Measurements from ENCODE around the gene MAD1L1. TPM values are rescaled to one million over a fixed set of nuclear protein-coding genes. Genes with fewer than 3 reads are reported as not detected.

Gene MAD1L1
- total RNA-seq, 1 donor from 2014 or later: 16.2 TPM

GRCh38 chr7:2086229-2086628, 146.5 kb downstream of the MAD1L1 start:
- peak; percentile 53 for DNase-seq
- Histone ChIP-seq H3K27ac (replicated peaks) (peak overlapping the region; percentile 41), H3K4me1 (peaks cover 11% of the 10 kb centered on the region), H3K27me3 (ENCODE audit: low read depth) (no peaks in the 10 kb centered on the region), H3K9me3 (replicated peaks) (no peaks in the 10 kb centered on the region), H3K36me3 (peaks cover 3% of the 10 kb centered on the region), H3K4me3 (no peak overlapping the region)
- intact Hi-C loops (cut with micrococcal nuclease): no loop called here
- TF ChIP-seq, protein P1, sequence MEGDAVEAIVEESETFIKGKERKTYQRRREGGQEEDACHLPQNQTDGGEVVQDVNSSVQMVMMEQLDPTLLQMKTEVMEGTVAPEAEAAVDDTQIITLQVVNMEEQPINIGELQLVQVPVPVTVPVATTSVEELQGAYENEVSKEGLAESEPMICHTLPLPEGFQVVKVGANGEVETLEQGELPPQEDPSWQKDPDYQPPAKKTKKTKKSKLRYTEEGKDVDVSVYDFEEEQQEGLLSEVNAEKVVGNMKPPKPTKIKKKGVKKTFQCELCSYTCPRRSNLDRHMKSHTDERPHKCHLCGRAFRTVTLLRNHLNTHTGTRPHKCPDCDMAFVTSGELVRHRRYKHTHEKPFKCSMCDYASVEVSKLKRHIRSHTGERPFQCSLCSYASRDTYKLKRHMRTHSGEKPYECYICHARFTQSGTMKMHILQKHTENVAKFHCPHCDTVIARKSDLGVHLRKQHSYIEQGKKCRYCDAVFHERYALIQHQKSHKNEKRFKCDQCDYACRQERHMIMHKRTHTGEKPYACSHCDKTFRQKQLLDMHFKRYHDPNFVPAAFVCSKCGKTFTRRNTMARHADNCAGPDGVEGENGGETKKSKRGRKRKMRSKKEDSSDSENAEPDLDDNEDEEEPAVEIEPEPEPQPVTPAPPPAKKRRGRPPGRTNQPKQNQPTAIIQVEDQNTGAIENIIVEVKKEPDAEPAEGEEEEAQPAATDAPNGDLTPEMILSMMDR (IDR thresholded peaks at IDR 0.05; ENCODE audit: borderline replicate concordance): no peak

DNA sequence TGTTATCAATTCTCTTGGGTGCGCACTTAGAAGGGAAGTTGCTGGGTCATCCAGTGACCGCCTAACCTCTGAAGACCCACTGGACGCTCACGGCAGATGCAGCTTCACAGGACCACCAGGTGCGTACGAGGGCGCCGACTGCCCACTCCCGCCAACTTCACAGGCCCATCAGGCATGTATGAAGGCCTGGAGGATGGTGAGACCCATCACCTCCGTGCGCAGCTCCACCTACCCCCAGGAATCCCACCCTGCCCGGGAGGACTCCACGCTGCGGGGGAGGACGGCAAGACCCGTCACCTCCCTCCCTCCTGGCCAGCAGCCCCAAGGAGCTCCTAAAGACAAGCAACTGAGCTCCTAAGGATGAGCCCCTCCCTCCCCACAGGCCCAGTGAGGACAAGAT, 146.9 kb downstream of the MAD1L1 start:
- H3K4me1 ChIP-seq: peaks cover 11% of the 10 kb centered on the region
- intact Hi-C loops (cut with micrococcal nuclease): no loop called here
- no peaks in the 10 kb centered on the region for H3K9me3 ChIP-seq (replicated peaks)
- peaks cover 3% of the 10 kb centered on the region for H3K36me3 ChIP-seq
- no peak overlapping the region for H3K27ac ChIP-seq (replicated peaks)
- TF ChIP-seq, protein P1 (IDR thresholded peaks at IDR 0.05; ENCODE audit: borderline replicate concordance): no peak
- H3K4me3 ChIP-seq: no peak overlapping the region
- no peak for DNase-seq
- no peaks in the 10 kb centered on the region for H3K27me3 ChIP-seq (ENCODE audit: low read depth)

GRCh38 chr7:2084781-2085505, 147.8 kb downstream of the MAD1L1 start:
- TF ChIP-seq, protein P1 (IDR thresholded peaks at IDR 0.05; ENCODE audit: borderline replicate concordance): no peak
- Histone ChIP-seq H3K4me1 (peaks cover 11% of the 10 kb centered on the region), H3K27ac (replicated peaks) (no peak overlapping the region), H3K4me3 (no peak overlapping the region), H3K9me3 (replicated peaks) (no peaks in the 10 kb centered on the region), H3K27me3 (ENCODE audit: low read depth) (no peaks in the 10 kb centered on the region), H3K36me3 (peaks cover 3% of the 10 kb centered on the region)
- intact Hi-C loops (cut with micrococcal nuclease): no loop called here
- DNase-seq: no peak

DNA sequence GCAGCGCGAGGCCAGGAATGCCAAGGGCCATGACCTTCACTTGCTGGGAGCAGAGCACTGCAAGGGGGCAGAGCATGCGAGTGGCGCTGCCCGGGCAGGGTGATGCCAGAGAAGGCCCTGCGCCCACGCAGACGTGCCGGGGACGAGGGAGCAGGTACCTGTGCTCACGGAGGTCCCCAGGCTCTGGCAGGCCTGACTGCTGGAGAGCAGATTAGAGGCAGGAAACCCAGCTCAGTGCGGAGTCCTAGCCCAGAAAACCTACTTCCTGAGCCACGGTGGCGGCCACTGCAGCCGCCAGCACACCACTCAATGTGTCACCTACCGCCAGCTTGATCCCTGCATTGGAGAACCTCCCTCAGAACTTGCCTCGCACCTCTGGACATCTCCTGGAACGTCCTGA, 148.4 kb downstream of the MAD1L1 start:
- no peak for DNase-seq
- TF ChIP-seq, protein P1 (IDR thresholded peaks at IDR 0.05; ENCODE audit: borderline replicate concordance): no peak
- H3K9me3 ChIP-seq (replicated peaks): no peaks in the 10 kb centered on the region
- intact Hi-C loops (cut with micrococcal nuclease): no loop called here
- H3K4me3 ChIP-seq: no peak overlapping the region
- H3K36me3 ChIP-seq: peaks cover 3% of the 10 kb centered on the region
- H3K27me3 ChIP-seq (ENCODE audit: low read depth): no peaks in the 10 kb centered on the region
- H3K27ac ChIP-seq (replicated peaks): no peak overlapping the region
- peaks cover 11% of the 10 kb centered on the region for H3K4me1 ChIP-seq

DNA sequence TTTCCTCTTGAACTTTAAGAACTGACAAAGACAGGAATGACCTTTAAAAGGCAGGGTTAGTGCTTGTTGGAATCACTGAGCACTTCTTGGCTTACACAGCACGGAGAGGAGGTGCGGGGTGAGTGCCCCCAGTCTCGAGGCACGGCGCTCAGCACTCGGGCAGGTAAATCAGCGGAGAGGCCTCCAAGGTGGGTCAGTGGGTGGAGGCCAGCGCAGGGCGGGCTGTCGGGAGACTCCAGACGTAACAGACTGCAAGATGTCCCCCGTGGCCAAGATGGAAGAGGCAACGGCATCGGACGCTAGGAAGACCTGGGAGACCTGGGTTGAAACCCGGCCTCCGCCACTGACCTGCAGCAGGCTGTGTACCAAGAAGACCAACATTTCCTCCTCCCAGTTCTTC, 149.4 kb downstream of the MAD1L1 start:
- DNase-seq: no peak
- Histone ChIP-seq H3K4me3 (no peak overlapping the region), H3K4me1 (peaks cover 11% of the 10 kb centered on the region), H3K9me3 (replicated peaks) (no peaks in the 10 kb centered on the region), H3K27me3 (ENCODE audit: low read depth) (no peaks in the 10 kb centered on the region), H3K36me3 (peaks cover 3% of the 10 kb centered on the region), H3K27ac (replicated peaks) (no peak overlapping the region)
- TF ChIP-seq, protein P1 (IDR thresholded peaks at IDR 0.05; ENCODE audit: borderline replicate concordance): no peak
- intact Hi-C loops (cut with micrococcal nuclease): no loop called here

Data from left ventricle myocardium inferior (tissue), 1 donor.